Suppressor macrophage treated with lipopolysaccharide for 4 hours (primary cell): ENCODE measurements around the gene ZHX3.

Experiments used
- DNase-seq: peaks from one replicate; pipeline ENCODE4 v3.0.0-alpha.2; 2020

ZHX3 gene

GRCh38 chr20:41168281-41169161 is 149.0 kb downstream of the ZHX3 start:
- DNase-seq = no peak

- no peak for DNase-seq
Observed at GRCh38 chr20:41167481-41168253, 149.9 kb downstream of the ZHX3 start.

GRCh38 chr20:41167118-41167470 is 150.4 kb downstream of the ZHX3 start:
- no peak for DNase-seq

GRCh38 chr20:41166201-41167117 is 151.1 kb downstream of the ZHX3 start:
- no peak for DNase-seq

GRCh38 chr20:41165001-41165882 is 152.3 kb downstream of the ZHX3 start:
- no peak for DNase-seq

- DNase-seq = no peak
Observed at GRCh38 chr20:41163821-41164220, 153.7 kb downstream of the ZHX3 start.

- no peak for DNase-seq
Observed at GRCh38 chr20:41162396-41162795, 155.1 kb downstream of the ZHX3 start.

- no peak for DNase-seq
Observed at GRCh38 chr20:41161886-41162285, 155.6 kb downstream of the ZHX3 start.

- no peak for DNase-seq
Observed at GRCh38 chr20:41160686-41161085, 156.8 kb downstream of the ZHX3 start.

GRCh38 chr20:41159547-41159946 is 158.0 kb downstream of the ZHX3 start:
- no peak for DNase-seq

- no peak for DNase-seq
Observed at GRCh38 chr20:41158082-41158625, 159.4 kb downstream of the ZHX3 start.

GRCh38 chr20:41155261-41155660 is 162.3 kb downstream of the ZHX3 start:
- no peak for DNase-seq

- DNase-seq = no peak
Observed at GRCh38 chr20:41154436-41155176, 162.9 kb downstream of the ZHX3 start.

- no peak for DNase-seq
Observed at GRCh38 chr20:41152108-41152757, 165.3 kb downstream of the ZHX3 start.

- no peak for DNase-seq
Observed at GRCh38 chr20:41151134-41151869, 166.2 kb downstream of the ZHX3 start.

GRCh38 chr20:41150664-41151063 is 166.9 kb downstream of the ZHX3 start:
- no peak for DNase-seq

GRCh38 chr20:41148942-41149341 is 168.6 kb downstream of the ZHX3 start:
- no peak for DNase-seq

GRCh38 chr20:41147767-41148191 is 169.8 kb downstream of the ZHX3 start:
- DNase-seq = no peak

- no peak for DNase-seq
Observed at GRCh38 chr20:41145821-41146620, 171.5 kb downstream of the ZHX3 start.
